Neural crest cell (in vitro differentiated cells): ENCODE data around the gene PCSK4. TPM values are rescaled to one million over a fixed set of nuclear protein-coding genes. Genes with fewer than 3 reads are reported as not detected.

ENCODE experiments used
- DNase-seq: peaks from one replicate; pipeline ENCODE4 v3.0.0; 2021; ENCODE audit warnings: low read depth, mixed read lengths, low spot score
- H3K27ac Mint-ChIP-seq: one replicate; pipeline ENCODE4 v1.8.0; 2021; ENCODE audit warnings: mild to moderate bottlenecking, mixed read lengths; ENCODE audit not compliant: unreplicated experiment
- H3K27me3 Mint-ChIP-seq: 2 replicates; pipeline ENCODE4 v1.8.0; 2021; ENCODE audit warnings: low read depth, mild to moderate bottlenecking, mixed read lengths
- H3K36me3 Mint-ChIP-seq: 2 replicates; pipeline ENCODE4 v1.8.0; 2021; ENCODE audit warnings: low read depth, mild to moderate bottlenecking, mixed read lengths
- H3K4me1 Mint-ChIP-seq: 2 replicates; pipeline ENCODE4 v1.8.0; 2021; ENCODE audit warnings: mixed read lengths
- H3K4me3 Mint-ChIP-seq: one replicate; pipeline ENCODE4 v1.8.0; 2021; ENCODE audit warnings: mild to moderate bottlenecking, mixed read lengths
- H3K9me3 Mint-ChIP-seq: 2 replicates; pipeline ENCODE4 v1.8.0; 2021; ENCODE audit warnings: mixed read lengths
- CTCF ChIP-seq: fragments of 200-600 bp; sonication (generic); conservative IDR thresholded peaks from 2 replicates; pipeline ENCODE4 v1.5.0; 2021; ENCODE audit warnings: antibody characterized with exemption, mild to moderate bottlenecking
- total RNA-seq: library from RNA; stranded (reverse); gene quantifications from 2 replicates; pipeline ENCODE4 v1.2.1, GENCODE V29; 2021

The PCSK4 gene
- total RNA-seq, 1 donor from 2014 or later: 11.7 TPM

GRCh38 chr19:1469255-1470054 is 20.7 kb downstream of the PCSK4 start:
- peaks cover 6% of the 10 kb centered on the region for H3K4me1 Mint-ChIP-seq
- no peak overlapping the region for H3K27ac Mint-ChIP-seq
- no peaks in the 10 kb centered on the region for H3K36me3 Mint-ChIP-seq
- no peaks in the 10 kb centered on the region for H3K9me3 Mint-ChIP-seq
- no peak for TF ChIP-seq CTCF
- H3K27me3 Mint-ChIP-seq: peaks cover 60% of the 10 kb centered on the region
- no peak overlapping the region for H3K4me3 Mint-ChIP-seq
- DNase-seq: no peak

- Mint-ChIP-seq H3K27ac (no peak overlapping the region), H3K9me3 (no peaks in the 10 kb centered on the region), H3K4me3 (no peak overlapping the region), H3K36me3 (no peaks in the 10 kb centered on the region), H3K4me1 (peaks cover 6% of the 10 kb centered on the region), H3K27me3 (peaks cover 60% of the 10 kb centered on the region)
- no peak for TF ChIP-seq CTCF
- DNase-seq: no peak
These were observed 21.3 kb downstream of the PCSK4 start for GRCh38 chr19:1468821-1469254.

- H3K27me3 Mint-ChIP-seq: peaks cover 63% of the 10 kb centered on the region
These were observed 21.8 kb downstream of the PCSK4 start for GRCh38 chr19:1468274-1468820.

GRCh38 chr19:1467490-1468273 is 22.5 kb downstream of the PCSK4 start:
- no peak for TF ChIP-seq CTCF
- Mint-ChIP-seq H3K4me3 (no peak overlapping the region), H3K36me3 (no peaks in the 10 kb centered on the region), H3K9me3 (no peaks in the 10 kb centered on the region), H3K27me3 (peaks cover 56% of the 10 kb centered on the region), H3K4me1 (no peaks in the 10 kb centered on the region), H3K27ac (no peak overlapping the region)
- DNase-seq: no peak

More at GRCh38 chr19:1468274-1468820, 21.8 kb downstream of the PCSK4 start:
- Mint-ChIP-seq H3K4me1 (peaks cover 5% of the 10 kb centered on the region), H3K27ac (no peak overlapping the region), H3K36me3 (no peaks in the 10 kb centered on the region), H3K4me3 (no peak overlapping the region), H3K9me3 (no peaks in the 10 kb centered on the region)
- DNase-seq: no peak
- no peak for TF ChIP-seq CTCF

- no peak for TF ChIP-seq CTCF
- no peak overlapping the region for H3K4me3 Mint-ChIP-seq
- H3K27ac Mint-ChIP-seq: no peak overlapping the region
- no peaks in the 10 kb centered on the region for H3K4me1 Mint-ChIP-seq
- H3K9me3 Mint-ChIP-seq: no peaks in the 10 kb centered on the region
- no peaks in the 10 kb centered on the region for H3K36me3 Mint-ChIP-seq
- DNase-seq: no peak
- peaks cover 52% of the 10 kb centered on the region for H3K27me3 Mint-ChIP-seq
These were observed 23.0 kb downstream of the PCSK4 start for GRCh38 chr19:1467215-1467489.
